ENCODE data around the gene HNRNPUL1.
"Not testable (repeated sequence)": the region's sequence is repeated elsewhere in the genome, so short reads cannot be mapped to it uniquely, and the experiment has no call there.

The HNRNPUL1 gene

GRCh38 chr19:41263850-41264580 lies at the start of gene HNRNPUL1:
Gene HNRNPUL1 (plus strand): TSS chr19:41264372. CDS start chr19:41264504, 132 bp downstream.
- peak; percentile 100 for DNase-seq

GRCh38 chr19:41217741-41218140 lies 46.4 kb upstream of the HNRNPUL1 start:
- no peak for DNase-seq

- no peak for DNase-seq
Measured at GRCh38 chr19:41218249-41218614, 45.9 kb upstream of the HNRNPUL1 start.

- no peak for DNase-seq
Measured at GRCh38 chr19:41218615-41219507, 45.3 kb upstream of the HNRNPUL1 start, which contains the start of gene AXL. Gene AXL (plus strand): TSS chr19:41219223. CDS start chr19:41219393, 170 bp downstream.

- DNase-seq, result no peak
Measured at GRCh38 chr19:41219924-41220567, 44.1 kb upstream of the HNRNPUL1 start.

GRCh38 chr19:41220811-41221210 lies 43.4 kb upstream of the HNRNPUL1 start:
- DNase-seq, result no peak

- no peak for DNase-seq
Measured at GRCh38 chr19:41221514-41222205, 42.5 kb upstream of the HNRNPUL1 start.

- no peak for DNase-seq
Measured at GRCh38 chr19:41222240-41222639, 41.9 kb upstream of the HNRNPUL1 start.

- DNase-seq, result no peak
Measured at GRCh38 chr19:41223431-41224234, 40.5 kb upstream of the HNRNPUL1 start.

GRCh38 chr19:41224632-41225031 lies 39.5 kb upstream of the HNRNPUL1 start:
- DNase-seq, result no peak

GRCh38 chr19:41225238-41226052 lies 38.7 kb upstream of the HNRNPUL1 start:
- DNase-seq, result no peak

GRCh38 chr19:41226053-41226873 lies 37.9 kb upstream of the HNRNPUL1 start:
- DNase-seq, result no peak

- no peak for DNase-seq
Measured at GRCh38 chr19:41226874-41227390, 37.2 kb upstream of the HNRNPUL1 start.

GRCh38 chr19:41228486-41228885 lies 35.7 kb upstream of the HNRNPUL1 start:
- no peak for DNase-seq

- DNase-seq, result not testable (repeated sequence)
Measured at GRCh38 chr19:41229338-41229737, 34.8 kb upstream of the HNRNPUL1 start.

GRCh38 chr19:41230067-41230857 lies 33.9 kb upstream of the HNRNPUL1 start:
- DNase-seq, result no peak

- no peak for DNase-seq
Measured at GRCh38 chr19:41232686-41233085, 31.5 kb upstream of the HNRNPUL1 start.

GRCh38 chr19:41233748-41234240 lies 30.4 kb upstream of the HNRNPUL1 start:
- DNase-seq, result no peak
